Measurements from ENCODE around the gene ABCB8. TPM values are rescaled to one million over a fixed set of nuclear protein-coding genes. Genes with fewer than 3 reads are reported as not detected.
A peak's percentile ranks its signal among the peaks of the same experiment; 100 is the strongest.

The ABCB8 gene
- total and polyA plus RNA-seq, 9 of the 15 experiments (the other 6 are each of a cell fraction or from before 2014, with no cell fraction given): 7.6 to 106 (median 36.3) TPM

GRCh38 chr7:151025924-151026671 is 2.2 kb upstream of the ABCB8 start (continued):
- TF ChIP-seq ZNF561 (CRISPR knock-in tag; conservative IDR thresholded peaks at IDR 0.05) (no peak), CBX8 (IDR thresholded peaks at IDR 0.05; ENCODE audit: borderline replicate concordance, extremely low read depth, low read depth, low read length, poor library complexity, severe bottlenecking) (no peak), ZBED1 (IDR thresholded peaks at IDR 0.05) (0 out of 2 replicates have a peak, but pooled peaks have one; percentile 68), ZNF780A (CRISPR knock-in tag; IDR thresholded peaks at IDR 0.05) (no peak), NR0B1 (IDR thresholded peaks at IDR 0.05; ENCODE audit: partially characterized antibody) (no peak), DPF2 (IDR thresholded peaks at IDR 0.05) (no peak), ZNF282 (CRISPR knock-in tag; IDR thresholded peaks at IDR 0.05) (no peak), MECOM (CRISPR knock-in tag; IDR thresholded peaks at IDR 0.05) (0 out of 2 replicates have a peak, but pooled peaks have one; percentile 59), NFATC3 (IDR thresholded peaks at IDR 0.05) (0 out of 2 replicates have a peak, but pooled peaks have one; percentile 7), ZC3H11A (IDR thresholded peaks at IDR 0.05; ENCODE audit: low read depth, low read length) (no peak), MCM7 (IDR thresholded peaks at IDR 0.05) (no peak), ZNF354B (CRISPR knock-in tag; IDR thresholded peaks at IDR 0.05) (no peak), TEAD1 (CRISPR knock-in tag; IDR thresholded peaks at IDR 0.05) (no peak), ID3 (CRISPR knock-in tag; IDR thresholded peaks at IDR 0.05) (no peak), ID3 (tag; IDR thresholded peaks at IDR 0.05) (no peak), ZNF518B (CRISPR knock-in tag; IDR thresholded peaks at IDR 0.05) (no peak), ZNF395 (CRISPR knock-in tag; IDR thresholded peaks at IDR 0.05) (no peak), ZNF133 (CRISPR knock-in tag; IDR thresholded peaks at IDR 0.05) (no peak), ZNF408 (CRISPR knock-in tag; IDR thresholded peaks at IDR 0.05; ENCODE audit: low read depth) (no peak), BDP1 (IDR thresholded peaks at IDR 0.05; ENCODE audit: insufficient read depth, insufficient read length) (no peak), POU5F1 (IDR thresholded peaks at IDR 0.05; ENCODE audit: borderline replicate concordance, low read depth, low read length, partially characterized antibody) (no peak), MEF2A (IDR thresholded peaks at IDR 0.05; ENCODE audit: control insufficient read depth, low read depth, low read length) (no peak), FUS (optimal IDR thresholded peaks at IDR 0.05; ENCODE audit: low read depth, low read length) (no peak), SMARCE1 (IDR thresholded peaks at IDR 0.05) (no peak)

Measured in K562 (cell line).